Measurements from ENCODE around the gene F8. TPM values are rescaled to one million over a fixed set of nuclear protein-coding genes. Genes with fewer than 3 reads are reported as not detected.
"Not testable (repeated sequence)": the region's sequence is repeated elsewhere in the genome, so short reads cannot be mapped to it uniquely, and the experiment has no call there.

Gene F8
- total RNA-seq, 1 experiment from 2014 or later, result 12.4 TPM

DNA sequence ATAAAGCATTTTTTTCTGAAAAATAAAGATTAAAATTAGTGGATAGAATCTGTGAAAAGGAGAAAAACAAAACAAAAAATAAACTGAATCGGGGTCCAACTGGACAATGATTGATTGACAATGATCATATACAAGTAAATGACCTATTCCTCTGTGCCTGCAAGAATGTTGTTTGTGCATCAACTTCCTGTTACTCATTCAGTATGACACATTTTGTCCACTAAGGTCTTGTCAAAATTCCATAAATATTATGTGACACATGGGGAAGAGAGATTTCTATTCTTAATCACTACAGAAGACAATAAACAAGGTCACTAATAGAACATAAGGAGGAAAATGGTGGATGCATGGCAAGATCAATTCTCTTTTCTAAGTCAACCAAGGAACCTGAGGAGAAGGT, 54.9 kb downstream of the F8 start:
- H3K4me3 ChIP-seq (ENCODE audit: low read depth in 2 of 2, low read length in 2 of 2), result no peak overlapping the region
- no peaks in the 10 kb centered on the region for H3K27me3 ChIP-seq (ENCODE audit: control insufficient read depth, insufficient read depth, low read length)
- no peaks in the 10 kb centered on the region for H3K9me3 ChIP-seq (ENCODE audit: control insufficient read depth, insufficient read depth, low read depth, low read length)
- BruUV-seq (replicated peaks), result no TSS peak
- TF ChIP-seq POLR2AphosphoS5 (IDR thresholded peaks at IDR 0.05; ENCODE audit: low read depth, low read length) (no peak), TCF7L2 (IDR thresholded peaks at IDR 0.05; ENCODE audit: low read depth, low read length) (no peak), CTCF (IDR thresholded peaks at IDR 0.05) (no peak), SIN3A (IDR thresholded peaks at IDR 0.05; ENCODE audit: borderline replicate concordance, insufficient read depth, low read depth, low read length) (no peak), REST (IDR thresholded peaks at IDR 0.05; ENCODE audit: insufficient read depth in 1 of 2, low read depth in 2 of 2, low read length in 1 of 2) (no peak)
- CTCF ChIA-PET, result no interaction called here
- peak; percentile 71 for DNase-seq (ENCODE audit: low read depth, low spot score)
- H3K4me1 ChIP-seq (ENCODE audit: control insufficient read depth, insufficient read depth, low read length), result no peaks in the 10 kb centered on the region
- POLR2A ChIA-PET, result no interaction called here
- peak; percentile 70; the same call in 1 of the 2 replicates for ATAC-seq
- in situ Hi-C loops (cut with HindIII; ENCODE audit: low pct_unique_long_range_greater_than_20kb, low sequenced_read_pairs), result no loop called here
- H3K36me3 ChIP-seq (ENCODE audit: control insufficient read depth, insufficient read depth, low read length), result no peaks in the 10 kb centered on the region
- intact Hi-C loops (cut with micrococcal nuclease; ENCODE audit: unreplicated experiment), result no loop called here
- H3K27ac ChIP-seq (ENCODE audit: low read length), result no peak overlapping the region

DNA sequence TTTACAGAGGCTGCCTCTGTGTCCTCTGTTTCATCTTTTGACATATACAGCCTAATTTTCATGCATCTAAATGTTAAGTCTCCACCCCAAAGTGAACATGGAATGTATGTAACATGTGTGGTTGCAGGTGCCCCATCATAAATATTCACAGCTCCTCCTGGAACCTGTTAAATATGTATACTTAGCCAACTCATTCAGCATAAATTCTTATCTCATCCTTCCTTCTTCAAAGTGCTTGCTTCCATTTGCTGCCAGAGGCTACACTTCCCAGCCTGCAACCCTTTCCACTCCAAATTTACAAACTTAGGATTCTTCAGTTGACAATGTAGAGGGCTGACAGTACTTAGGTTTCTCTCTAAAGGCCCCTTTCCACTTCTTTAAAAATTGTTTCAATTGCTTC, 60.6 kb downstream of the F8 start:
- POLR2A ChIA-PET, result no interaction called here
- CTCF ChIA-PET, result no interaction called here
- Histone ChIP-seq H3K27ac (ENCODE audit: low read length) (no peak overlapping the region), H3K36me3 (ENCODE audit: control insufficient read depth, insufficient read depth, low read length) (no peaks in the 10 kb centered on the region), H3K9me3 (ENCODE audit: control insufficient read depth, insufficient read depth, low read depth, low read length) (peaks cover under 1% of the 10 kb centered on the region; the same call in 1 of the 2 replicates), H3K27me3 (ENCODE audit: control insufficient read depth, insufficient read depth, low read length) (peaks cover 2% of the 10 kb centered on the region; the same call in 1 of the 2 replicates), H3K4me3 (ENCODE audit: low read depth in 2 of 2, low read length in 2 of 2) (no peak overlapping the region), H3K4me1 (ENCODE audit: control insufficient read depth, insufficient read depth, low read length) (no peaks in the 10 kb centered on the region)
- in situ Hi-C loops (cut with HindIII; ENCODE audit: low pct_unique_long_range_greater_than_20kb, low sequenced_read_pairs), result no loop called here
- TF ChIP-seq CTCF (IDR thresholded peaks at IDR 0.05) (no peak), TCF7L2 (IDR thresholded peaks at IDR 0.05; ENCODE audit: low read depth, low read length) (no peak), SIN3A (IDR thresholded peaks at IDR 0.05; ENCODE audit: borderline replicate concordance, insufficient read depth, low read depth, low read length) (no peak), POLR2AphosphoS5 (IDR thresholded peaks at IDR 0.05; ENCODE audit: low read depth, low read length) (no peak), REST (IDR thresholded peaks at IDR 0.05; ENCODE audit: insufficient read depth in 1 of 2, low read depth in 2 of 2, low read length in 1 of 2) (no peak)
- ATAC-seq (no peak), DNase-seq (ENCODE audit: low read depth, low spot score) (no peak)
- BruUV-seq (replicated peaks), result no TSS peak
- intact Hi-C loops (cut with micrococcal nuclease; ENCODE audit: unreplicated experiment), result no loop called here

GRCh38 chrX:154955799-154956198, 66.7 kb downstream of the F8 start:
- in situ Hi-C loops (cut with HindIII; ENCODE audit: low pct_unique_long_range_greater_than_20kb, low sequenced_read_pairs); ATAC-seq; H3K4me3 ChIP-seq (ENCODE audit: low read depth in 2 of 2, low read length in 2 of 2); CTCF ChIA-PET; H3K27me3 ChIP-seq (ENCODE audit: control insufficient read depth, insufficient read depth, low read length); H3K36me3 ChIP-seq (ENCODE audit: control insufficient read depth, insufficient read depth, low read length); H3K4me1 ChIP-seq (ENCODE audit: control insufficient read depth, insufficient read depth, low read length); BruUV-seq (replicated peaks); DNase-seq (ENCODE audit: low read depth, low spot score); intact Hi-C loops (cut with micrococcal nuclease; ENCODE audit: unreplicated experiment); POLR2A ChIA-PET; H3K27ac ChIP-seq (ENCODE audit: low read length): not testable (repeated sequence)
- H3K9me3 ChIP-seq (ENCODE audit: control insufficient read depth, insufficient read depth, low read depth, low read length), result peaks cover 12% of the 10 kb centered on the region; the same call in 1 of the 2 replicates

- DNase-seq (ENCODE audit: low read depth, low spot score); BruUV-seq (replicated peaks): not testable (repeated sequence)
Measured at GRCh38 chrX:154939265-154939664, 83.3 kb downstream of the F8 start.

More at GRCh38 chrX:154939265-154939664, 83.3 kb downstream of the F8 start:
- H3K4me1 ChIP-seq (ENCODE audit: control insufficient read depth, insufficient read depth, low read length); intact Hi-C loops (cut with micrococcal nuclease; ENCODE audit: unreplicated experiment); H3K36me3 ChIP-seq (ENCODE audit: control insufficient read depth, insufficient read depth, low read length); H3K27ac ChIP-seq (ENCODE audit: low read length); CTCF ChIA-PET; POLR2A ChIA-PET; H3K27me3 ChIP-seq (ENCODE audit: control insufficient read depth, insufficient read depth, low read length); H3K9me3 ChIP-seq (ENCODE audit: control insufficient read depth, insufficient read depth, low read depth, low read length); H3K4me3 ChIP-seq (ENCODE audit: low read depth in 2 of 2, low read length in 2 of 2); ATAC-seq; in situ Hi-C loops (cut with HindIII; ENCODE audit: low pct_unique_long_range_greater_than_20kb, low sequenced_read_pairs): not testable (repeated sequence)
